Gastrocnemius medialis (tissue), 4 donors: ENCODE measurements around the gene PCK2.

Source experiments
- POLR2A ChIP-seq, 2 donors: fragments of 450-650 bp; IDR thresholded peaks; one replicate each; pipeline ENCODE4 v1.6.1; 2017; ENCODE audit warnings: antibody characterized with exemption in 2 of 2, mild to moderate bottlenecking in 2 of 2, moderate library complexity in 2 of 2
- TF ChIP-seq, protein P1 (sequence below), 5 experiments: fragments of 450-650 bp in 3 of 5; fragments of 200-600 bp in 2 of 5; sonication (generic) in 2 of 5; IDR thresholded peaks in 4 of 5; conservative IDR thresholded peaks in 1 of 5; 1 replicate in 4 of 5; 2 replicates in 1 of 5; pipeline ENCODE4 v1.5.1; 2016 to 2019; ENCODE audit warnings: antibody characterized with exemption in 5 of 5, mild to moderate bottlenecking in 3 of 5, moderate library complexity in 3 of 5

DNA sequence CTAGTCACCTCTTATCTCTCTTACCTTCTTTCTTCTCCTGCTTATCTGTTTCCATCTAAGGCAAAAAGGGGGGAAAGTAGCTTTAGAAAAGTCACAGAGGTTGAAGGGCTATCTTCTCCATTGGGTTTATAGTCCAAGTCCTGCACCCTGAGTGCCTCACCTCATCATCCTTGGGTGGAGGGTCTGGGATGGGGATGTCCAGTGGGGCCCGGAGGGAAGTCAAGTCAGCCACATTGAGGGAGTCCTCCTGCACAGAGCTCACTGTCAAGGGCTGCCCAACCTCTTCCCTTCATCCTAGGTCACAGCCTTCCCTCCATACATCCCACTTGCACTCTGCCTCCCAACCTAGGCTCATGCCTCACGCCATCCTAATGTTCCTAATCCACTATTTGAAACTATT lies 51.1 kb downstream of the PCK2 start:
- TF ChIP-seq, protein P1, sequence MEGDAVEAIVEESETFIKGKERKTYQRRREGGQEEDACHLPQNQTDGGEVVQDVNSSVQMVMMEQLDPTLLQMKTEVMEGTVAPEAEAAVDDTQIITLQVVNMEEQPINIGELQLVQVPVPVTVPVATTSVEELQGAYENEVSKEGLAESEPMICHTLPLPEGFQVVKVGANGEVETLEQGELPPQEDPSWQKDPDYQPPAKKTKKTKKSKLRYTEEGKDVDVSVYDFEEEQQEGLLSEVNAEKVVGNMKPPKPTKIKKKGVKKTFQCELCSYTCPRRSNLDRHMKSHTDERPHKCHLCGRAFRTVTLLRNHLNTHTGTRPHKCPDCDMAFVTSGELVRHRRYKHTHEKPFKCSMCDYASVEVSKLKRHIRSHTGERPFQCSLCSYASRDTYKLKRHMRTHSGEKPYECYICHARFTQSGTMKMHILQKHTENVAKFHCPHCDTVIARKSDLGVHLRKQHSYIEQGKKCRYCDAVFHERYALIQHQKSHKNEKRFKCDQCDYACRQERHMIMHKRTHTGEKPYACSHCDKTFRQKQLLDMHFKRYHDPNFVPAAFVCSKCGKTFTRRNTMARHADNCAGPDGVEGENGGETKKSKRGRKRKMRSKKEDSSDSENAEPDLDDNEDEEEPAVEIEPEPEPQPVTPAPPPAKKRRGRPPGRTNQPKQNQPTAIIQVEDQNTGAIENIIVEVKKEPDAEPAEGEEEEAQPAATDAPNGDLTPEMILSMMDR (IDR thresholded peaks at IDR 0.05 in 4 of 5, conservative IDR thresholded peaks at IDR 0.05 in 1 of 5), result no peak
- no peak for TF ChIP-seq POLR2A (IDR thresholded peaks at IDR 0.05)
